ENCODE data around the gene GPRIN1. TPM values are rescaled to one million over a fixed set of nuclear protein-coding genes. Genes with fewer than 3 reads are reported as not detected.

Gene GPRIN1
- total and polyA plus RNA-seq, 2 donors (not counting 1 experiment from before 2014, with no cell fraction given), result 0.72 to 2.1 TPM

DNA sequence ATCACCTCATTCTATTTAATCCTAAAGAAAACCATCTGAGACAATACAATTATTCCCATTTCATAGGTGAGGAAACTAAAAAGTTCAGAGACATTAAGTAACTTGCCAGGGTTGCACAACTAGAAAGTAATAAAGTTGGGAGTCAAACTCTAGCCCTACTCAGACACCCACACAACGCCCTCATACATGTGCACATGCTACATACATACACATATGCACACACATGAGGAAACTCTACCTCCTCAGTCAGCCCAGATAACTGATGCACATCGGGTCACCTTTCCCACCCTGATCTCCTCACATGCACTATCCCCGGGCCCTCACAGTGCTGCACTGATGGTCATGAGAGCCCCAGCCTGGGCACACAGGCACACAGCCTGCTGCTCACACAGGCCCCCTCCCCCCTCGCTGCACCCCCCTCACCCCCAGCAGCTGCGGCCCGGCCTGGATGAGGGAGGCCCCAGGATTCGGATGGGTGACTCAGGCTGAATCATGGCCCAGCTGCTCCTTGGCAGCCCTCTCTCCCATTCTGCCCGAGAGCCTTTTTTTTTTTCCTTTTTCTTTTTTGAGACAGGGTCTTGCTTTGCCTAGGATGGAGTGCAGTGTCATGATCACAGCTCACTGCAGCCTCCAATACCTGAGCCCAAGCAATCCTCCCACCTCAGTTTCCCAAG lies 5.0 kb upstream of the GPRIN1 start:
- Histone ChIP-seq H2AFZ (ENCODE audit: insufficient read depth, low read depth, low read length, poor library complexity, severe bottlenecking) (no peak overlapping the region), H4K20me1 (ENCODE audit: control insufficient read depth, insufficient read depth, low read length, poor library complexity, severe bottlenecking) (no peaks in the 10 kb centered on the region), H3K27ac (ENCODE audit: low read length in 2 of 2) (no peak overlapping the region), H3K4me2 (replicated peaks; ENCODE audit: low read depth, low read length, poor library complexity, severe bottlenecking) (no peak overlapping the region), H3K9me3 (ENCODE audit: control extremely low read depth in 1 of 3, control insufficient read depth in 2 of 3, insufficient read depth in 1 of 3, low read length in 2 of 3) (peaks cover 0 to 16% (median 0%) of the 10 kb centered on the region in 3 donors), H3K79me2 (ENCODE audit: control insufficient read depth, insufficient read depth, low read length) (no peaks in the 10 kb centered on the region), H3K27me3 (replicated peaks in 1 of 4; ENCODE audit: control extremely low read depth in 1 of 4, control insufficient read depth in 3 of 4, insufficient read depth in 4 of 4, low read length in 3 of 4) (peaks cover 0 to 58% (median 27%) of the 10 kb centered on the region in 4 experiments), H3K36me3 (replicated peaks in 1 of 2; ENCODE audit: control extremely low read depth in 1 of 2, control insufficient read depth in 1 of 2, extremely low read depth in 1 of 2, insufficient read depth in 2 of 2, low read length in 1 of 2) (no peaks in the 10 kb centered on the region), H3K4me1 (ENCODE audit: control insufficient read depth in 2 of 2, insufficient read depth in 2 of 2, low read length in 2 of 2) (peaks cover 20 to 21% of the 10 kb centered on the region in 2 donors), H3K4me3 (ENCODE audit: control extremely low read depth in 1 of 5, extremely low read depth in 1 of 5, insufficient read depth in 1 of 5, low read depth in 2 of 5, low read length in 4 of 5) (no peak overlapping the region), H3K9ac (ENCODE audit: low read length) (no peak overlapping the region)
- H3K27me3 Mint-ChIP-seq, result peaks cover 63% of the 10 kb centered on the region
- no peak overlapping the region for H3K4me3 Mint-ChIP-seq
- H3K9me3 Mint-ChIP-seq (ENCODE audit: insufficient read depth), result no peaks in the 10 kb centered on the region
- ChIA-PET POLR2A (no interaction called here), CTCF (no interaction called here)
- no peak for ATAC-seq (ENCODE audit: low read depth)
- no peak overlapping the region for H3K27ac Mint-ChIP-seq
- DNase-seq, result no peak
- peaks cover 14% of the 10 kb centered on the region for H3K4me1 Mint-ChIP-seq
- intact Hi-C loops (cut with micrococcal nuclease), result no loop called here
- WGBS (ENCODE audit: insufficient coverage), result 72% methylated on average over 3 of the region's 8 CpGs
- TF ChIP-seq, protein P1, sequence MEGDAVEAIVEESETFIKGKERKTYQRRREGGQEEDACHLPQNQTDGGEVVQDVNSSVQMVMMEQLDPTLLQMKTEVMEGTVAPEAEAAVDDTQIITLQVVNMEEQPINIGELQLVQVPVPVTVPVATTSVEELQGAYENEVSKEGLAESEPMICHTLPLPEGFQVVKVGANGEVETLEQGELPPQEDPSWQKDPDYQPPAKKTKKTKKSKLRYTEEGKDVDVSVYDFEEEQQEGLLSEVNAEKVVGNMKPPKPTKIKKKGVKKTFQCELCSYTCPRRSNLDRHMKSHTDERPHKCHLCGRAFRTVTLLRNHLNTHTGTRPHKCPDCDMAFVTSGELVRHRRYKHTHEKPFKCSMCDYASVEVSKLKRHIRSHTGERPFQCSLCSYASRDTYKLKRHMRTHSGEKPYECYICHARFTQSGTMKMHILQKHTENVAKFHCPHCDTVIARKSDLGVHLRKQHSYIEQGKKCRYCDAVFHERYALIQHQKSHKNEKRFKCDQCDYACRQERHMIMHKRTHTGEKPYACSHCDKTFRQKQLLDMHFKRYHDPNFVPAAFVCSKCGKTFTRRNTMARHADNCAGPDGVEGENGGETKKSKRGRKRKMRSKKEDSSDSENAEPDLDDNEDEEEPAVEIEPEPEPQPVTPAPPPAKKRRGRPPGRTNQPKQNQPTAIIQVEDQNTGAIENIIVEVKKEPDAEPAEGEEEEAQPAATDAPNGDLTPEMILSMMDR (IDR thresholded peaks at IDR 0.05), result no peak
- no peak for TF ChIP-seq EZH2 (IDR thresholded peaks at IDR 0.05; ENCODE audit: borderline replicate concordance, insufficient read depth, low read depth, low read length, poor library complexity, severe bottlenecking)

DNA sequence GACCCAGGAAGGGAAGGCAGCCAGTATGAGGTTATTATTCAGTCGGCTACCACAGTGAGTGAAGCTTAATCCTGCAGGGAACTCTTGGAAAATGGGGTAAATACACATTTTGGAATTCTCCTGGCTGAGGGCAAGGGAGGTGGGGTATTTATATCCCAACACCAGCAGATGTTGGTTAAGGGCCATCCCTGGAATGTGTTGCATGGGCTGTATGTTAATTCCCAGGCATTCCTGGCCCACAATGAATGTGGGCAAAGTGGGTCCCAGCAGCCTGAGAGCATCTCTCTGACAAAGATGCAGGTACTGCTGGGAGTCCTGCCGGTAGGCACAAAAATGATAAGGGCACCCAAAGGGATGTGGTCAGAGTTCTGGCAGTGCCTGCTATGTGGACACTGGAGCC lies 2.9 kb upstream of the GPRIN1 start:
- Histone ChIP-seq H3K27ac (ENCODE audit: low read length in 2 of 2) (no peak overlapping the region), H3K4me1 (ENCODE audit: control insufficient read depth in 2 of 2, insufficient read depth in 2 of 2, low read length in 2 of 2) (peaks cover 4 to 9% of the 10 kb centered on the region in 2 donors), H3K27me3 (replicated peaks in 1 of 4; ENCODE audit: control extremely low read depth in 1 of 4, control insufficient read depth in 3 of 4, insufficient read depth in 4 of 4, low read length in 3 of 4) (peaks cover 0 to 37% (median 13%) of the 10 kb centered on the region in 4 experiments), H3K4me3 (ENCODE audit: control extremely low read depth in 1 of 5, extremely low read depth in 1 of 5, insufficient read depth in 1 of 5, low read depth in 2 of 5, low read length in 4 of 5) (no peak overlapping the region), H3K36me3 (replicated peaks in 1 of 2; ENCODE audit: control extremely low read depth in 1 of 2, control insufficient read depth in 1 of 2, extremely low read depth in 1 of 2, insufficient read depth in 2 of 2, low read length in 1 of 2) (no peaks in the 10 kb centered on the region), H3K4me2 (replicated peaks; ENCODE audit: low read depth, low read length, poor library complexity, severe bottlenecking) (no peak overlapping the region), H3K79me2 (ENCODE audit: control insufficient read depth, insufficient read depth, low read length) (no peaks in the 10 kb centered on the region), H3K9me3 (ENCODE audit: control extremely low read depth in 1 of 3, control insufficient read depth in 2 of 3, insufficient read depth in 1 of 3, low read length in 2 of 3) (no peaks in the 10 kb centered on the region), H2AFZ (ENCODE audit: insufficient read depth, low read depth, low read length, poor library complexity, severe bottlenecking) (no peak overlapping the region), H4K20me1 (ENCODE audit: control insufficient read depth, insufficient read depth, low read length, poor library complexity, severe bottlenecking) (no peaks in the 10 kb centered on the region), H3K9ac (ENCODE audit: low read length) (no peak overlapping the region)
- no peak for DNase-seq
- Mint-ChIP-seq H3K9me3 (ENCODE audit: insufficient read depth) (no peaks in the 10 kb centered on the region), H3K27ac (no peak overlapping the region), H3K4me1 (peaks cover 10% of the 10 kb centered on the region), H3K4me3 (no peak overlapping the region), H3K27me3 (peaks cover 52% of the 10 kb centered on the region)
- ATAC-seq (ENCODE audit: low read depth), result no peak
- WGBS (ENCODE audit: insufficient coverage), result 75% methylated on average over 2 of the region's 2 CpGs
- ChIA-PET CTCF (no interaction called here), POLR2A (interaction anchor here (1.1 kb wide), 1 partner anchor 76 kb away, joined by 3 read pairs; no protein-coding TSS in a partner anchor)
- TF ChIP-seq, protein P1 (IDR thresholded peaks at IDR 0.05), result no peak
- TF ChIP-seq EZH2 (IDR thresholded peaks at IDR 0.05; ENCODE audit: borderline replicate concordance, insufficient read depth, low read depth, low read length, poor library complexity, severe bottlenecking), result no peak
- intact Hi-C loops (cut with micrococcal nuclease), result no loop called here

Measured in B cell (primary cell).